ENCODE results near the gene HADHA.

DNA sequence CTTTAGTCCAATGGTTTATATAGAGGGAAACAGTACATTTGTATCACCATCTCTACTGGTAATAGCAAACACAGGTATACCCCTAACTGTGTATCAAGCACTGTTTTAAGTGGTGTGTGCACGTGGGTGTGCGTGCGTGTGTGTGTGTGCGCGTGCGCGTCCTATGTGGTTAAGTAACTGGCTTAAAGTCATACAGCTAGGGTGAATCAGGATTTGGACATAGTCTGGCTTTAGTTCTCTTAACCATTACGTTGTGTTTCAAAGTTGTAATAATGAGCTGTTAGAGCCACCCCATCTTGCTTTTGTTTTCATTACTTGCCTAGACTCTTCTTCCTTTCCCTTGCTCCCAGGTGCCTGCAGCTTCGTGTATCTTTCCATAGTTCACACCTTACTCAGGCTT is 2.4 kb upstream of the HADHA start:
- TF ChIP-seq POLR2A (IDR thresholded peaks at IDR 0.05), result no peak
- no peak for TF ChIP-seq CTCF (IDR thresholded peaks at IDR 0.05)
